Vagina (tissue), 2 donors: ENCODE data around the gene NINJ2.

Experiments used
- CTCF ChIP-seq, 3 experiments: fragments of 450-650 bp in 2 of 3; fragments of 200-600 bp in 1 of 3; sonication (generic) in 1 of 3; IDR thresholded peaks; one replicate each; pipeline ENCODE4 v1.5.1; 2017 to 2019; ENCODE audit warnings: antibody characterized with exemption in 3 of 3, mild to moderate bottlenecking in 2 of 3, moderate library complexity in 2 of 3
- POLR2A ChIP-seq, 2 donors: fragments of 450-650 bp; IDR thresholded peaks; one replicate each; pipeline ENCODE4 v1.6.1; 2017; ENCODE audit warnings: antibody characterized with exemption in 2 of 2, mild to moderate bottlenecking in 2 of 2, moderate library complexity in 2 of 2
- POLR2AphosphoS5 ChIP-seq, 2 donors: sonication (generic); formaldehyde crosslinking; IDR thresholded peaks; one replicate each; pipeline ENCODE4 v1.9.0; 2017; ENCODE audit warnings: antibody characterized with exemption in 2 of 2, mild to moderate bottlenecking in 2 of 2, low read depth in 1 of 2; ENCODE audit not compliant: insufficient read depth in 1 of 2

GRCh38 chr12:558580-558979, 104.7 kb downstream of the NINJ2 start:
- TF ChIP-seq CTCF (IDR thresholded peaks at IDR 0.05): no peak
- no peak for TF ChIP-seq POLR2AphosphoS5 (IDR thresholded peaks at IDR 0.05; ENCODE audit: insufficient read depth in 1 of 2, low read depth in 1 of 2)
- no peak for TF ChIP-seq POLR2A (IDR thresholded peaks at IDR 0.05)
